Ovary (tissue), 9 donors: ENCODE results near the gene RAMACL. TPM values are rescaled to one million over a fixed set of nuclear protein-coding genes. Genes with fewer than 3 reads are reported as not detected.

ENCODE experiments used
- DNase-seq, 5 donors: peaks; one replicate each; pipeline ENCODE4 v3.0.0-alpha.2; 2019 to 2020
- H3K27ac ChIP-seq, 2 donors: fragments of 200-600 bp; one replicate each; pipeline versions ENCODE4 v1.5.1 to v1.8.0; 2019 to 2022
- H3K27me3 ChIP-seq: fragments of 200-600 bp; one replicate; pipeline ENCODE4 v1.8.0; 2022
- H3K36me3 ChIP-seq: fragments of 200-600 bp; sonication (generic); one replicate; pipeline ENCODE4 v1.5.1; 2019
- H3K4me1 ChIP-seq: one replicate; pipeline ENCODE4 v1.8.1; 2013; ENCODE audit warnings: mild to moderate bottlenecking, moderate library complexity; ENCODE audit not compliant: insufficient read depth
- H3K4me3 ChIP-seq: fragments of 200-600 bp; sonication (generic); one replicate; pipeline ENCODE4 v1.5.1; 2017
- H3K9me3 ChIP-seq, 2 donors: fragments of 200-600 bp in 1 of 2; sonication (generic) in 1 of 2; one replicate each; pipeline versions ENCODE4 v1.5.1 to v1.8.1; 2013 to 2019; ENCODE audit warnings: mild to moderate bottlenecking in 1 of 2, moderate library complexity in 1 of 2
- EP300 ChIP-seq: sonication (generic); formaldehyde crosslinking; IDR thresholded peaks from one replicate; pipeline ENCODE4 v1.6.1; 2017; ENCODE audit warnings: antibody characterized with exemption
- POLR2A ChIP-seq: fragments of 450-650 bp; IDR thresholded peaks from one replicate; pipeline ENCODE4 v1.6.1; 2017; ENCODE audit warnings: antibody characterized with exemption, mild to moderate bottlenecking, moderate library complexity
- WGBS, 3 donors: extraction: QIAGEN DNeasy Blood & Tissue Kit in 1 of 3; methylation state at CpG; one replicate each; pipeline versions ENCODE4 v1.1.5 to v1.1.7; 2013 to 2017; 5-methylcytosine and 5-hydroxymethylcytosine counted together
- intact Hi-C, 4 donors: fragments of 100-400 bp; cut with DNase I; formaldehyde crosslinking; loops; one replicate each; pipeline versions ENCODE4 v1.11.0 to v1.15.1; 2022 to 2023
- polyA plus RNA-seq, 2 donors: library from polyadenylated mRNA; stranded (reverse); fragments of 200-250 nt in 1 of 2; fragments of 350-450 nt in 1 of 2; fragmentation: Illumina TruSeq in 1 of 2; extraction: RNeasy Lipid Tissue Mini Kit (QIAGEN cat#74804) in 1 of 2; gene quantifications; one replicate each; pipeline ENCODE4 v1.2.3, GENCODE V29; 2013 to 2014
- total RNA-seq, 7 donors: library from RNA; depleted of rRNA in 2 of 7; stranded (reverse); fragments of >200 nt in 2 of 7; fragmentation: NEBNext Ultra II Directional in 3 of 7; extraction: Animal tissue kit (Norgen Biotek cat#: 25700) in 3 of 7; gene quantifications; one replicate each; pipeline versions ENCODE4 v1.1.0 to v1.2.4, GENCODE V29; 2016 to 2023
- TF ChIP-seq, protein P1 (sequence below), 3 donors: fragments of 450-650 bp in 2 of 3; fragments of 200-600 bp in 1 of 3; IDR thresholded peaks; one replicate each; pipeline versions ENCODE4 v1.5.1 to v1.8.0; 2016 to 2022; ENCODE audit warnings: antibody characterized with exemption in 3 of 3, mild to moderate bottlenecking in 1 of 3
- donor health status: DM: no; HTN: no; CAD: no; lungs with moderate emphysema.
- donor health status: DM: no; HTN: no; CAD: no.
- donor health status: Bipolar disorder and iron deficiency.
- donor health status: DM: yes; HTN: yes; CAD: no.
- donor health status: DM: no; HTN: no; CAD: no.
- donor health status: DM: yes; HTN: yes; CAD: no.

Gene RAMACL
- total and polyA plus RNA-seq, 9 donors, result 0.16 to 6.4 (median 1.3) TPM

DNA sequence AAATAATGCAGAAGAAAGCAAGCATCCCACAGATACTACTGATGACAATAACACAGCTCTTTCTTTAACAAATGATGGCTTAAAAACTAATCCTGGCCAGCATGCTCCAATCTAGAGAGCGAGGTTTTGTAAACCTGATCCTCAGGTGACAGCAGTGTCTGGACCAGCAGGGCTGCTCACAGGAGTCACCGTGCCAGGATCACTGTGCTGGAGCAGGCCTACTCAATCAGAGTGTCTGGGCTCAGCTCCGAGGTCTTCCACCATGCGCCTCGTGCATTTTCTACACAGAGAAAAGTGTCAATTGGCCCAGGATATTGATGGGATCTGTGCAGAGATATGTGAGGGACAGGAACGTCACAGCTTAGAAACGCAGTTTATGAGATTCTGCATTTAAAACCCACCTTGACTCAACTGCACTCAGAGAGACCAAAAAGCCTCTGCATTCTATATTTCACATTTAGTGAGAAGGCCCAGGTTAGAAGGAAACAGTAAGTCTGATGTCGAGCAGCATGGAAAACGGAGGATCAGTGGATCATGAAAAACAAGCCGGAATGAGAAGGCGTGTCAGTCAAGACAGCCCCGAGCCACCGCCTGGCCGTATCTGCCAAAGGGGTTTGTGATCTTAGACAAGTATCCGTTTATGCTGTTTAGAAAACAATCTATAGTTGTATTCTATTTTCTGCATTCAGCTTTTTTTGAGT lies 7.8 kb downstream of the RAMACL start:
- DNase-seq, result no peak
- Histone ChIP-seq H3K27me3 (no peaks in the 10 kb centered on the region), H3K4me1 (peaks cover 1% of the 10 kb centered on the region), H3K36me3 (no peaks in the 10 kb centered on the region), H3K27ac (no peak overlapping the region), H3K4me3 (no peak overlapping the region), H3K9me3 (no peaks in the 10 kb centered on the region)
- intact Hi-C loops, result no loop called here
- TF ChIP-seq POLR2A, result no peak
- TF ChIP-seq, protein P1, sequence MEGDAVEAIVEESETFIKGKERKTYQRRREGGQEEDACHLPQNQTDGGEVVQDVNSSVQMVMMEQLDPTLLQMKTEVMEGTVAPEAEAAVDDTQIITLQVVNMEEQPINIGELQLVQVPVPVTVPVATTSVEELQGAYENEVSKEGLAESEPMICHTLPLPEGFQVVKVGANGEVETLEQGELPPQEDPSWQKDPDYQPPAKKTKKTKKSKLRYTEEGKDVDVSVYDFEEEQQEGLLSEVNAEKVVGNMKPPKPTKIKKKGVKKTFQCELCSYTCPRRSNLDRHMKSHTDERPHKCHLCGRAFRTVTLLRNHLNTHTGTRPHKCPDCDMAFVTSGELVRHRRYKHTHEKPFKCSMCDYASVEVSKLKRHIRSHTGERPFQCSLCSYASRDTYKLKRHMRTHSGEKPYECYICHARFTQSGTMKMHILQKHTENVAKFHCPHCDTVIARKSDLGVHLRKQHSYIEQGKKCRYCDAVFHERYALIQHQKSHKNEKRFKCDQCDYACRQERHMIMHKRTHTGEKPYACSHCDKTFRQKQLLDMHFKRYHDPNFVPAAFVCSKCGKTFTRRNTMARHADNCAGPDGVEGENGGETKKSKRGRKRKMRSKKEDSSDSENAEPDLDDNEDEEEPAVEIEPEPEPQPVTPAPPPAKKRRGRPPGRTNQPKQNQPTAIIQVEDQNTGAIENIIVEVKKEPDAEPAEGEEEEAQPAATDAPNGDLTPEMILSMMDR (IDR thresholded peaks at IDR 0.05), result no peak
- TF ChIP-seq EP300, result no peak
- WGBS, 3 donors, result 94% methylated on average over 15 of the region's 15 CpGs

DNA sequence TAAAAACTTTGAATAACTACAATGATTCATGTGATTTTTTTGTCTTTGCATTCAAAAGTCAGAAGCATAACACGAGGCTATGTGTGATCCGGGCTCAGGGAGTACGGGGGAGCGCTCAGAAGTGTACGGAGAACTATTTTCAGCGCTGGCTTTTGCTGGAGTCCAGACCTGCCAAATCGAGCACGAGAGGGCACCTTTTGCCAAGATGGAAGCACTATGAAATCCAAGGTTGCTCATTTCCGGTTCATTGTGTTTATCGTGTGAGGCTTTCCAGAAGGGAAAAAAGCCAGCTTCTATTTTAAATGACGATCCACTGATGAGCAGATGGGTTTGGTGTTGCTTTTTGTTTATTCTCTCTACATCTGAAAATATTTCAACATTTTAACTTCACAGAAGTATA lies 11.3 kb downstream of the RAMACL start:
- Histone ChIP-seq H3K4me3 (no peak overlapping the region), H3K27me3 (no peaks in the 10 kb centered on the region), H3K27ac (peak overlapping the region in 1 of 2 donors; percentile 50), H3K9me3 (no peaks in the 10 kb centered on the region), H3K36me3 (no peaks in the 10 kb centered on the region), H3K4me1 (no peaks in the 10 kb centered on the region)
- TF ChIP-seq EP300, result no peak
- TF ChIP-seq, protein P1 (IDR thresholded peaks at IDR 0.05), result no peak
- no peak for TF ChIP-seq POLR2A
- intact Hi-C loops, result no loop called here
- WGBS, 3 donors, result 14 to 48% (median 19%) methylated on average over 11 of the region's 11 CpGs
- DNase-seq, result peak; percentile 65 to 76 (median 67)

DNA sequence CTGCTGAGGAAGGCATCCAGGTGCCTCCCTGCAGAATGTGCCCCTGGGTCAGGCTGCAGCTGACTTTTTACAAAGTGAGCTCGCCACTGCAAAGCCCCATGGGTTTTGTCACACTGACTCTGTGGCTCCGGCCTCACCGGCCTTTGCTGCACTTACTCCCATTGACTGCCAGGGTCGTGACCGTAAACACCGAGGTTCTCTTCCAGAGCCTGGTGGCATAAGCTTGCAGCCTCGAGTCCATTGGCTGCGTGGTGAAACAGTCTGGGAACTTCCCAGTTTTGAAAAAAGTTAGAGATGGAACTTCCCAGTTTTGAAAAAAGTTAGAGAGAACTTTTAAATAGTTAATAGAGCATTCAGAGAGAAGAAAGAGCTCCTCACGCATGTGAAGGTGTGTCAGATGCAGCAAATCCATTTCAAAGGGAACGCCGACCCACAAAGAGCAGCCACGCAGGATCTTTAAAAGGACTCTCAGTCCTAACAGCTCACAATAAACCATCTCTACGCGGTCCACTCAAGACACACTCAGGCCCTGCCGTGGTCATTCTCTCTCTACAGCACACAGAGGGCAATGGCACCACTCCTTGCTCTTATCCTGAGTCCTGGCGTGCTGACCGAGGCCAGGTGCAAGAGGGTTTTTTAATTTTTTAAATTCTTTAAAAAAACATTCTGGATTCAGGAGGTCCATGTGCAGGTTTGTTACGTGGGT lies 12.8 kb downstream of the RAMACL start:
- 91 to 93% (median 91%) methylated on average over 18 of the region's 18 CpGs for WGBS, 3 donors
- Histone ChIP-seq H3K9me3 (no peaks in the 10 kb centered on the region), H3K27ac (no peak overlapping the region), H3K4me3 (no peak overlapping the region), H3K36me3 (no peaks in the 10 kb centered on the region), H3K27me3 (no peaks in the 10 kb centered on the region), H3K4me1 (no peaks in the 10 kb centered on the region)
- no peak for TF ChIP-seq EP300
- DNase-seq, result no peak
- intact Hi-C loops, result no loop called here

DNA sequence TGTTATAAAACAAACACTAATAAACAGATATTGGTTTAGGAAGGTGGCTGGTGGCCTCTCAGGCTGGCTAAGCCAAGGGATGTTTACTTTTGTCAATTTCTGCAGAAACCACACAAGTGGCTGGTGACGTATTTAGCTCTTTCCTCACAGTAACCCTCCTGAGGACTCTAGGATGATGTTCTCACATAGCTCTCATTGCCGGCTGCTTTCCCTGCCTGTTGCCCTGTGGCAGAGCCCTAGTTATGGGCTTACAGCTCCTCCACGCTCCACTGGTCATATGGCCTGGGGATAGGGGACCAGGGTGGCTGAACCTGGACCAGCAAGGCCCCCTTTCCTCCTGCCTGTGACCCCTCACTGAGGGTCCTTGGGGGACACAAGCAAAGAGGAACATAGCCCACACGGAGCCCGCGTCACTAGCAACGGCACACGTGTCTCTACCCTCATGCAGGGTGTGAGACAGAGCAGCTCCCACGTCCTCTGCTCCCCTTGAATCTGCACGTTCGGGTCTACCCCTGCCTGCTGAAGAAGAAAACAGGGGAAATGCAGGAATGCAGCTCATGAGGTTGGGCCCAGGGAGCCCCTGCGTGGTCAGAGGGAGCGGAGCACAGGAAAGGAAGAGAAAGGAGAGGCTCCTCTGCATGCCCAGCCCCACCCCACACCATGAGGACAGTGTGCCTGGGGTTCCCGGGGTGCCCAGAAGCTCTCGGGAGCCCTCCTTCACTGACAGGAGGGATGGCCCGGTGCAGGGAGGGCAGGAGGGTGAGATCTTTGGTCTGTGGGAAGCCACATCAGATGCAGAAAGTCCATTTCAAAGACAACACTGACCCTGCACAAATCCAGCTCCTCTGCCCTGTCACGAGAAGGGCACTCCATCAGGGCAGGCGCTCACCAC lies 13.9 kb downstream of the RAMACL start:
- no peak overlapping the region for H3K4me3 ChIP-seq
- WGBS, 3 donors, result 90 to 91% (median 90%) methylated on average over 18 of the region's 18 CpGs
- no peaks in the 10 kb centered on the region for H3K27me3 ChIP-seq
- no peak for TF ChIP-seq EP300
- TF ChIP-seq, protein P1 (IDR thresholded peaks at IDR 0.05), result no peak
- H3K4me1 ChIP-seq, result no peaks in the 10 kb centered on the region
- no peaks in the 10 kb centered on the region for H3K36me3 ChIP-seq
- intact Hi-C loops, result no loop called here
- H3K9me3 ChIP-seq, result no peaks in the 10 kb centered on the region
- no peak for DNase-seq
- no peak overlapping the region for H3K27ac ChIP-seq
